ENCODE data around the gene HOXB3.

Gene HOXB3

GRCh38 chr17:48611213-48611612 lies 21.2 kb upstream of the HOXB3 start:
- H3K36me3 Mint-ChIP-seq (ENCODE audit: low read depth): no peaks in the 10 kb centered on the region
- intact Hi-C loops (cut with micrococcal nuclease): loop anchor here (10.0 kb wide), 1 partner anchor 586 kb away; no protein-coding TSS in a partner anchor
- no peaks in the 10 kb centered on the region for H3K9me3 Mint-ChIP-seq
- H3K27me3 Mint-ChIP-seq: peaks cover 97% of the 10 kb centered on the region
- peak overlapping the region; percentile 25 for H3K27ac Mint-ChIP-seq
- H3K4me1 Mint-ChIP-seq (ENCODE audit: low read depth): peaks cover 48% of the 10 kb centered on the region
- peak overlapping the region; percentile 79 for H3K4me3 Mint-ChIP-seq

GRCh38 chr17:48610282-48611211 lies 20.5 kb upstream of the HOXB3 start, which contains the start of gene HOXB7:
TSS of gene HOXB7 (minus strand) at chr17:48611017. CDS start at chr17:48610918, 99 bp downstream.
- Mint-ChIP-seq H3K4me3 (peak within 1 kb of the TSS; percentile 79), H3K27me3 (peaks cover 96% of the 10 kb centered on the region), H3K36me3 (ENCODE audit: low read depth) (no peaks in the 10 kb centered on the region), H3K27ac (peak within 1 kb of the TSS; percentile 25), H3K4me1 (ENCODE audit: low read depth) (peaks cover 48% of the 10 kb centered on the region), H3K9me3 (no peaks in the 10 kb centered on the region)
- intact Hi-C loops (cut with micrococcal nuclease): loop anchor here (10.0 kb wide), 1 partner anchor 586 kb away; no protein-coding TSS in a partner anchor

DNA sequence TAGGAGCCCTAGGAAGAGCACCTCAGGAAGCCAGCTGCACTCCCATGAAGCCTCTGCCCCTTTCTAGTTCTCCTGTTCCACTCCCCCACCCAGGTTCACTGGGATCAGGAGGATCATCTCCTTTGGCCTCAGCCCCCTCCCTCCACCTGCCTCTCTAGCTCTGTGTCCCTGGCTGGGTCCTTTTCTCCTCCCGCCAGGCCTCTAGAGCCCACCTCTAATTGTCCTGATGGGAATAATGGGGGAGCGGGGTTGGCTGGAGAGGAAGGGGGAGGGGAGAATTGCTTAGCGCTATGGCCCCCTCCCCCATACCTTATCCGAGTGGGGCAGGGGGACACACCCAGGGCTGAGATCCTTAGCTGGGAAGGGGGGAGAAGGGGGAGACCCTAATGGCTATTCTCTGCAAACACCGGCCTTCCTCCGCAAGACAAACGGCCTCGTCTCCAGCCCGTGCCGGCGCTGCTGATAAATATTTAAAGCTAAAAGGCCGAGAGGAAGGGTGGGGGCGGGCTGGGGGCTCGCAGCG lies 19.8 kb upstream of the HOXB3 start:
- H3K27me3 Mint-ChIP-seq: peaks cover 96% of the 10 kb centered on the region
- H3K4me1 Mint-ChIP-seq (ENCODE audit: low read depth): peaks cover 45% of the 10 kb centered on the region
- intact Hi-C loops (cut with micrococcal nuclease): loop anchor here (10.0 kb wide), 1 partner anchor 585 kb away; no protein-coding TSS in a partner anchor
- H3K4me3 Mint-ChIP-seq: peak overlapping the region; percentile 79
- H3K27ac Mint-ChIP-seq: no peak overlapping the region
- no peaks in the 10 kb centered on the region for H3K9me3 Mint-ChIP-seq
- H3K36me3 Mint-ChIP-seq (ENCODE audit: low read depth): no peaks in the 10 kb centered on the region

GRCh38 chr17:48609033-48609432 lies 19.0 kb upstream of the HOXB3 start:
- Mint-ChIP-seq H3K27ac (no peak overlapping the region), H3K4me1 (ENCODE audit: low read depth) (peaks cover 46% of the 10 kb centered on the region), H3K4me3 (no peak overlapping the region), H3K27me3 (peaks cover 96% of the 10 kb centered on the region), H3K9me3 (no peaks in the 10 kb centered on the region), H3K36me3 (ENCODE audit: low read depth) (no peaks in the 10 kb centered on the region)
- intact Hi-C loops (cut with micrococcal nuclease): no loop called here

GRCh38 chr17:48608494-48608834 lies 18.4 kb upstream of the HOXB3 start:
- Mint-ChIP-seq H3K4me3 (no peak overlapping the region), H3K36me3 (ENCODE audit: low read depth) (no peaks in the 10 kb centered on the region)

GRCh38 chr17:48606892-48607614 lies 17.0 kb upstream of the HOXB3 start:
- H3K4me3 Mint-ChIP-seq: no peak overlapping the region
- H3K27ac Mint-ChIP-seq: no peak overlapping the region
- no peaks in the 10 kb centered on the region for H3K36me3 Mint-ChIP-seq (ENCODE audit: low read depth)
- intact Hi-C loops (cut with micrococcal nuclease): no loop called here
- peaks cover 29% of the 10 kb centered on the region for H3K4me1 Mint-ChIP-seq (ENCODE audit: low read depth)
- H3K27me3 Mint-ChIP-seq: peaks cover 99% of the 10 kb centered on the region
- no peaks in the 10 kb centered on the region for H3K9me3 Mint-ChIP-seq

More at GRCh38 chr17:48608494-48608834, 18.4 kb upstream of the HOXB3 start:
- H3K27ac Mint-ChIP-seq: no peak overlapping the region
- H3K9me3 Mint-ChIP-seq: no peaks in the 10 kb centered on the region
- intact Hi-C loops (cut with micrococcal nuclease): no loop called here
- H3K4me1 Mint-ChIP-seq (ENCODE audit: low read depth): peaks cover 43% of the 10 kb centered on the region
- H3K27me3 Mint-ChIP-seq: peaks cover 96% of the 10 kb centered on the region

DNA sequence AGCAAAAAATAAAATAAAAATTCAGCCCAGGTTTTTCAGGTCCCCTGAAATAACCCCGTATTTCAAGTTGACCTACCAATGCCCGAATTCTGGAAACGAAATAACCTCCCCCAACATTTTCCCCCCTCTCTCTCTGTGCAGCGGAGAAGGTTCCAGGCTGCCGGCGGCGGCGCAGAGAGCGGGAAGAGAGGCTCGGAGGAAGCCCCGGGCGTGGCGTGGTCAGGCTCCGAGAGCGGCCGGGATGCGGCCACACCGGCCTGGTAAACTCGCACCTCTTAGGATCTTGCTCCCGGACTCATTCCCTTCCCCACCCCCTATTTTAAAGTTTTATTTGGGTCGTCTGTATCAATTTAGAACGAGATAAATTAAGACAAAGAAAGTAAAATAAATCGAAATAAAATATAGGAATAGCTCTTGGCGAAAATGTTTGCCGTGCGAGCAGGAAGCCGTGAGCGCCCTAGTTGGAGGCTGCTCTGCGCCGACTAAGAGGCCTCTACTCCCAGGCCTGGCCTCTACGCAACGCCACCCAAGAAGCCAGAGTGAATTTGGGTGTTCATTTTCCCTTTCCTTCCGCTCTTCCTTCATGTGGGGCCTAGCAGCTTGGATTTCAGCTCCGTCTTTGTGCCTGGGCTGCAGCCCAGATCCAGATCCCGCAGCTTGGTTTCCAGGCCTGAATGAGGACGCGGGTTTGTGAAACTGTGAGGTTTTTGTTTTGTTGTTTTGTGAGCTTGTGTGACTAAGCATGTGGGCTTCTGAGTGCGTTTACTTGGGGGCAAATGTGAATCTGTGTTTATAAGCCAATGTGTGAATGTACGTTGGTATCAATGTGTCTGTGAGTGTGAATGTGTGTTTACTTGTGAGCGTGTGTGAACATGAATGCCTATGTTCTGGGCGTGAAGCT lies 16.2 kb upstream of the HOXB3 start:
- H3K27me3 Mint-ChIP-seq: peaks cover 99% of the 10 kb centered on the region
- intact Hi-C loops (cut with micrococcal nuclease): no loop called here

GRCh38 chr17:48605409-48605919 lies 15.4 kb upstream of the HOXB3 start:
- peaks cover 16% of the 10 kb centered on the region for H3K4me1 Mint-ChIP-seq (ENCODE audit: low read depth)
- peaks cover 99% of the 10 kb centered on the region for H3K27me3 Mint-ChIP-seq
- no peak overlapping the region for H3K27ac Mint-ChIP-seq
- no peaks in the 10 kb centered on the region for H3K9me3 Mint-ChIP-seq
- intact Hi-C loops (cut with micrococcal nuclease): no loop called here
- no peaks in the 10 kb centered on the region for H3K36me3 Mint-ChIP-seq (ENCODE audit: low read depth)
- H3K4me3 Mint-ChIP-seq: no peak overlapping the region

More for the DNA sequence above, 16.2 kb upstream of the HOXB3 start:
- no peaks in the 10 kb centered on the region for H3K36me3 Mint-ChIP-seq (ENCODE audit: low read depth)
- no peaks in the 10 kb centered on the region for H3K9me3 Mint-ChIP-seq
- H3K4me1 Mint-ChIP-seq (ENCODE audit: low read depth): peaks cover 21% of the 10 kb centered on the region
- H3K4me3 Mint-ChIP-seq: no peak overlapping the region
- no peak overlapping the region for H3K27ac Mint-ChIP-seq

GRCh38 chr17:48604770-48605329 lies 14.8 kb upstream of the HOXB3 start, which contains the start of gene HOXB6:
TSS of gene HOXB6 (minus strand) at chr17:48604986. CDS start at chr17:48598150, 6,836 bp downstream.
- Mint-ChIP-seq H3K27me3 (peaks cover 99% of the 10 kb centered on the region), H3K9me3 (no peaks in the 10 kb centered on the region), H3K4me3 (no peak within 1 kb of the TSS), H3K4me1 (ENCODE audit: low read depth) (peaks cover 16% of the 10 kb centered on the region), H3K36me3 (ENCODE audit: low read depth) (no peaks in the 10 kb centered on the region), H3K27ac (no peak within 1 kb of the TSS)
- intact Hi-C loops (cut with micrococcal nuclease): no loop called here

DNA sequence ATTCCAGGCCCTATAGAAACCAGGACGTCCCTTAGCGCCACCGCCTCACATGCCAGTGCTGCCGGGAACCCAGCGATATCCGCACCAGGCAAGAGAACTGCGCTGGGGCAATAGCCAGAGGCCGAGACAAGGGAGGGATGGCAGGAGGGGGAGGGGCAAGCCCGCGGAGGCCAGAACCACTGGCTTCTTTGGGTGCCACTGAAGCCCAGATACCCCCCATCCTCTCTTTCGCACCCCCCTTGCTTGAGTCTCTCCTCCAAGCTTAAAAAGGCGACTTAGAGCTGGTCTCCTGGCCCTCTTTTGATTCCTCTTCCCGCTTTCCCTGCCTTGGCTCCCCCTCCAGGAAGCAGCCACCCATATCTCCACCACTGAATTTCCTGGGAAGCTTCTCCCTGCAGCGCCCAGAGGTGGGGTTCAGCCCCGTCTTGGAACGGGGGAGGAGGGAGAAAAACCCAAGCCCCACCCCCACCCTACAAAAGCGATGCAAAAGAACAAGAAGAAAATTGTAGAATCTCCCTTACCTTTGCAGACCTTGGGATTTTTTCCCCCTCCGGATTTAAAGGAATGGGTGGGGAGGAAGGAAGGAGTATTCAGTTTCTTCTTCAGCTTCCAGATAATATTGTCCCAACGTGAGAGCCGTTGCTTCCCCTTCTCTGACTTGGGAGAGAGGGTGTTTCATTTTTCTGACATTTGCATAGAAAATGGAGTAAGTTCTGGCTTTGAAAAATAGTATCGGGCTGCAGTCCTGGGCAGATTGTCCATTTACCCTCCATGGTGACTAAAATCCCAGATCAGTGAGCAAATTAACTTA lies 14.1 kb upstream of the HOXB3 start:
- H3K36me3 Mint-ChIP-seq (ENCODE audit: low read depth): no peaks in the 10 kb centered on the region
- no peak overlapping the region for H3K4me3 Mint-ChIP-seq
- intact Hi-C loops (cut with micrococcal nuclease): no loop called here
- H3K27me3 Mint-ChIP-seq: peaks cover 99% of the 10 kb centered on the region
- H3K4me1 Mint-ChIP-seq (ENCODE audit: low read depth): peaks cover 16% of the 10 kb centered on the region
- H3K9me3 Mint-ChIP-seq: no peaks in the 10 kb centered on the region
- no peak overlapping the region for H3K27ac Mint-ChIP-seq

- Mint-ChIP-seq H3K4me1 (ENCODE audit: low read depth) (peaks cover 32% of the 10 kb centered on the region), H3K4me3 (no peak overlapping the region), H3K36me3 (ENCODE audit: low read depth) (no peaks in the 10 kb centered on the region), H3K9me3 (no peaks in the 10 kb centered on the region), H3K27me3 (peaks cover 99% of the 10 kb centered on the region), H3K27ac (no peak overlapping the region)
- intact Hi-C loops (cut with micrococcal nuclease): no loop called here
Measured at GRCh38 chr17:48601539-48602425, 11.7 kb upstream of the HOXB3 start.
